NCI-H460 (cell line): ENCODE measurements around the gene ZNF585A. TPM values are rescaled to one million over a fixed set of nuclear protein-coding genes. Genes with fewer than 3 reads are reported as not detected.

Experiments used
- DNase-seq: peaks from one replicate; pipeline ENCODE4 v3.0.0-alpha.2; 2016; ENCODE audit warnings: low read depth; ENCODE audit errors: extremely low read depth
- total RNA-seq: library from RNA; depleted of rRNA; stranded (reverse); fragments of >200 nt; shearing (Covaris generic); gene quantifications from 2 replicates; pipeline ENCODE4 v1.2.3, GENCODE V29; 2014; rRNA removed

ZNF585A gene
- total RNA-seq, 1 experiment from 2014 or later, result 28.3 TPM

DNA sequence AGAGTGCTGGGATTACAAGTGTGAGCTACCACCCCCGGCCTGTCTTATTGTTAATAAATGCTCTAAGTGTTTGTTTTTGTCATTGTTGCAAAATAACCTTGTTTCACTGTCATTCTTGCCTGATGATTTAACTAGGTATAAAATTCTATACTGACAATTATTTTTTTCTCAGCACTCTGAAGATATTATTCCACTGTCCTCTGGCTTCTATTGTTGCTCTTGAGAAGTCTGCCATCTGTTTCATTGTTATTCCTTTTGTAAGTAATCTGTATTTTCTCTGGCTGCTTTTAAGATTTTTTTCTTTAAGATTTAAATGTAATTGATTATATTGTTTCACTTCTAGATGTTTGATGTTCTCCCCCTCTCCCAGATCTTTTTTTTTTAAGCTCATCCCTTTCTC, 76.6 kb downstream of the ZNF585A start:
- DNase-seq, result no peak

Other genes with a start within 250 kb of the ZNF585A start
- gene ZNF420, start 94.3 kb downstream of the ZNF585A start, total RNA-seq, result 9.2 and 10.0 TPM in 2 replicates
- gene ZNF585B, start 37.8 kb upstream of the ZNF585A start, total RNA-seq, result 77.3 and 83.9 TPM in 2 replicates
- 5.5 and 6.6 TPM in 2 replicates for gene ZNF383, start 45.5 kb upstream of the ZNF585A start, total RNA-seq
- 4.3 and 4.7 TPM in 2 replicates for gene ZNF527, start 198.4 kb upstream of the ZNF585A start, total RNA-seq